Mucosa of rectum (tissue), 2 donors: ENCODE data around the gene BEGAIN.

Experiments used
- H3K27ac ChIP-seq, 2 donors: one replicate each; pipeline ENCODE4 v1.7.0; 2013; ENCODE audit warnings: inconsistent platforms in 2 of 2, low read depth in 2 of 2, low read length in 2 of 2
- H3K27me3 ChIP-seq, 2 donors: one replicate each; pipeline ENCODE4 v1.7.0; 2013; ENCODE audit warnings: low read length in 2 of 2; ENCODE audit not compliant: control insufficient read depth in 2 of 2, insufficient read depth in 2 of 2
- H3K36me3 ChIP-seq, 2 donors: one replicate each; pipeline ENCODE4 v1.7.0; 2013; ENCODE audit warnings: low read length in 2 of 2; ENCODE audit not compliant: control insufficient read depth in 2 of 2, insufficient read depth in 2 of 2
- H3K4me1 ChIP-seq, 2 donors: one replicate each; pipeline ENCODE4 v1.7.0; 2013; ENCODE audit warnings: low read length in 2 of 2, mild to moderate bottlenecking in 1 of 2; ENCODE audit not compliant: control insufficient read depth in 2 of 2, insufficient read depth in 2 of 2
- H3K4me3 ChIP-seq, 2 donors: one replicate each; pipeline ENCODE4 v1.7.0; 2013; ENCODE audit warnings: low read length in 2 of 2
- H3K9ac ChIP-seq, 2 donors: one replicate each; pipeline ENCODE4 v1.7.0; 2013; ENCODE audit warnings: low read length in 2 of 2, low read depth in 1 of 2, mild to moderate bottlenecking in 1 of 2
- H3K9me3 ChIP-seq, 2 donors: one replicate each; pipeline ENCODE4 v1.7.0; 2013; ENCODE audit warnings: low read length in 2 of 2; ENCODE audit not compliant: control insufficient read depth in 2 of 2
- donor health status: healthy.
- donor health status: Normal muscosa, but diverticular disease.

BEGAIN gene

GRCh38 chr14:100494645-100495044, 92.6 kb downstream of the BEGAIN start:
- H3K9ac ChIP-seq: no peak overlapping the region
- H3K4me3 ChIP-seq: no peak overlapping the region
- H3K9me3 ChIP-seq: no peaks in the 10 kb centered on the region
- no peak overlapping the region for H3K27ac ChIP-seq
- H3K4me1 ChIP-seq: no peaks in the 10 kb centered on the region
- H3K27me3 ChIP-seq: no peaks in the 10 kb centered on the region
- no peaks in the 10 kb centered on the region for H3K36me3 ChIP-seq

- no peak overlapping the region for H3K27ac ChIP-seq
- peaks cover 0 to 6% of the 10 kb centered on the region in 2 donors for H3K36me3 ChIP-seq
- H3K9ac ChIP-seq: no peak overlapping the region
- no peaks in the 10 kb centered on the region for H3K9me3 ChIP-seq
- no peaks in the 10 kb centered on the region for H3K4me1 ChIP-seq
- H3K4me3 ChIP-seq: no peak overlapping the region
- no peaks in the 10 kb centered on the region for H3K27me3 ChIP-seq
These were observed 97.0 kb downstream of the BEGAIN start for GRCh38 chr14:100490252-100490651.

GRCh38 chr14:100488057-100488456, 99.2 kb downstream of the BEGAIN start:
- no peaks in the 10 kb centered on the region for H3K4me1 ChIP-seq
- H3K27me3 ChIP-seq: no peaks in the 10 kb centered on the region
- H3K36me3 ChIP-seq: peaks cover 0 to 15% of the 10 kb centered on the region in 2 donors
- no peak overlapping the region for H3K9ac ChIP-seq
- no peak overlapping the region for H3K4me3 ChIP-seq
- no peaks in the 10 kb centered on the region for H3K9me3 ChIP-seq
- H3K27ac ChIP-seq: no peak overlapping the region

- Histone ChIP-seq H3K36me3 (peaks cover 0 to 15% of the 10 kb centered on the region in 2 donors), H3K27me3 (no peaks in the 10 kb centered on the region), H3K27ac (no peak overlapping the region), H3K9ac (no peak overlapping the region), H3K4me3 (no peak overlapping the region), H3K9me3 (no peaks in the 10 kb centered on the region), H3K4me1 (no peaks in the 10 kb centered on the region)
These were observed 99.9 kb downstream of the BEGAIN start for GRCh38 chr14:100487304-100487703.
